ENCODE data around the gene ZFHX3.

GRCh38 chr16:72940886-72941285 is 107.0 kb downstream of the ZFHX3 start:
- TF ChIP-seq POLR2A (IDR thresholded peaks at IDR 0.05), result no peak
- TF ChIP-seq CTCF (IDR thresholded peaks at IDR 0.05), result no peak
- TF ChIP-seq EP300 (IDR thresholded peaks at IDR 0.05), result no peak

Measured in ovary (tissue), 3 donors.